GM19023 (cell line): ENCODE data around the gene RCOR2.
A peak's percentile ranks its signal among the peaks of the same experiment; 100 is the strongest.

Experiments
- ATAC-seq: cut with Tn5 transposase; IDR thresholded peaks from one replicate; pipeline ENCODE4 v1.9.1; 2021; ENCODE audit warnings: mild to moderate bottlenecking, moderate library complexity; ENCODE audit not compliant: unreplicated experiment

Gene RCOR2

DNA sequence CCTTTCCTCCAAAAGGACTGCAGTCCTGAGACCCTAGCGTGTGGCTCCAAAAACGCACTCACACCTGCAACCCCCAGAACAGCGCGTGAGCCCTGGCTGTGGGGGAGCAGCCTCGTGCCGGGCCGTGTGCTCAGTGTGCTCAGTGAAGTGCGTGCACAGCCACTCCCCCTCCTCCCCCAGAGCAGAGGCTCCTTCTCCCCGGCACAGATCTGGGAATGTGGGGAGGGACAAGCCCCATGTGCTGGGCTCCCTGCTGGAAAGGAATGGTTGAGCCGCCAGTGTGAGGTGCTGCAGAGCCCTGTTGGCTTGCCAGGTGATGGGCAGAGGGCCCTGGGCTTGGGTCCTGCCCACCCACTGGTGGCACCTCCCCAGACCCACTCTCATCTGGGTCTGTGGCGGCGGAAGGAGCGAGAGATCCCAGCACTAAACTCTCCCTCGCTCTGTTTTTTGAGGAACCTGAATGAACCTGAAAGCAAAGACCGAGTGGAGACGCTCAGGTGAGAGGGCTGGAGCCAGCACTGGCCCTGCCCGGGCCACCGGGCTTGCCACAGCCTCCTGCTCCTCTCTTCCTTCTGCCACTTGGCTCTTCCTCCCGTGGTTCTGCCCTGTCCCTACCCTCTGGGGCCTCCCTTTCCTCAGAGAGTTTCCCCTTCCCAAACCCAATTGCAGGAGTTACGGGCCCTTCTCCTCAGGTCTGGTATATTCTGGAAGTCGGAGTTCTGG lies 9.0 kb downstream of the RCOR2 start:
- ATAC-seq: no peak

DNA sequence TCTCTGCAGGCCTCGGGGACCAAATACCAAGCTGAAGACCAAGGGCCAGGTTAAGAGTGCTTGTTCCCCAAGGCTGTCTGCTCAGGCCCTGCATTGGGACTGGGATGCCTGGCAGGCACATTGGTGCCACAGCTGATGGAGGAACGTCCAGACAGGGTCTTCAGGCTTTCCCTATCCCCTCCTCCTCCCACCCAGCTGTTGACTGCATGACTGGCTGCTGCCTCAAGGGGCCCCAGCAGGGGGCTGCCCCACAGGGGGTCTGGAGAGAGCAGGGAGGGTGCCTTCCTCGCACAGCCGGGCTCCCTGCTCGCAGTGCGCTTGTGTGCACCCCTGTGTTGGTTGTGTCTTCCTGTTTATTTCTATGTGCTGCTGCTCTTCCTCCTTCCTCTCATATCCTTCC lies 9.9 kb downstream of the RCOR2 start:
- ATAC-seq: no peak

DNA sequence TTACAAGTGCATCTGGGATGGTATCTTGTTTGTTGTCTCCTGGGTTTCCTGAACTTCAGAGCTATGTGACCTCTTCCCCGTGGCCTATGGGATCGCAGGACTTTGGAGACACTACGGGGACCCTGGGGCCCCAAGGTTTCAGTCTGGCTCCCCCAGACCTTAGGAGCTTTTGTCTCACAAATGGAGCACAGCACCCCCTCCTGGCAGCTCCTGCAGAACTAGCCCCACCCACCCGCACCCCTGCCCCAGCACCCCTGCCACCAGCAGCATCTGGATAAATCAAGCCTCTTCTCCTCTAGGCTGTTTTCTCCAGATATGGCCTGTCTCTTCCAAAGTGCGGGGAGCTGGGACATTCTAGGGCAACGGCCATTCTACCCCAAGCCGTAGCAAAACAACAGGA lies 10.4 kb downstream of the RCOR2 start:
- ATAC-seq: no peak

DNA sequence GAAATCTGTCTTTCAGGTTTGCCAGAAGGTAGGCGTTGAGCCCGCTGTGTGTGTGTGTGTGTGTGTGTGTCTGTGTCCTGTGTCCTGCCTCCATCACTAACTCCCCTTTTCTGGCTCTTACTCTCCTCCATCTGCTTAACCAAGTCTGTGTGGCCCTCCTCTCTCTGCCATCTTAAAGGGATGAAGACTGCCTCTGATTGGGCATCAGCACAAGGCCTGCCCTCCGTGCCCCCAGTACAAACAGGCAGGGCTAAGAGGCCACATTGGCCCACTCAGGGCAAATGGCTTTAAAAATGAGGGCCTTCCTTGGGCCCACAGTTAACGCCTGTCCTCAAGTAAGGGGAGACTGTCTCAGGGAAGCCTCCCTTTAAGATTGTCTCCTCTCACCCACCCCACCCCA lies 10.9 kb downstream of the RCOR2 start:
- ATAC-seq: no peak

DNA sequence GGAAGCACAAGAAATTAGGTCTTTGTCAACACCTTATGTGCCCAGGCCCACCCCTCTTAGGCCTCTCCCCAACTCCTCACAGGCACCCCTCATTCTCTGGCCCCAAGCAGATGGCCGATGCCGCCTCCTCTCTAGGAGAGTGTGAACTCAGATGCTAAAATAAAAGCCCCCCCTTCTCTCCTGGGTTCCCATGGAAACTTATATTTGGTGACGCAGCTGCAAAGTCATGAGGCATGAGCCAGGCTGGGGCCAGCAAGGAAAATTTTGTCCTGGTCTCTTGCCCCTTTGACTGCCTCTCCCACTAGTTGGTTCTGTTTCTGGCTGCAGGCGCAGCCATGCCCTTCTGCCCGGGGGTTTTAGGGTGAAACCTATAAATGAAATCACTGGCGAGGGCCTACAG lies 11.8 kb downstream of the RCOR2 start:
- ATAC-seq: no peak

DNA sequence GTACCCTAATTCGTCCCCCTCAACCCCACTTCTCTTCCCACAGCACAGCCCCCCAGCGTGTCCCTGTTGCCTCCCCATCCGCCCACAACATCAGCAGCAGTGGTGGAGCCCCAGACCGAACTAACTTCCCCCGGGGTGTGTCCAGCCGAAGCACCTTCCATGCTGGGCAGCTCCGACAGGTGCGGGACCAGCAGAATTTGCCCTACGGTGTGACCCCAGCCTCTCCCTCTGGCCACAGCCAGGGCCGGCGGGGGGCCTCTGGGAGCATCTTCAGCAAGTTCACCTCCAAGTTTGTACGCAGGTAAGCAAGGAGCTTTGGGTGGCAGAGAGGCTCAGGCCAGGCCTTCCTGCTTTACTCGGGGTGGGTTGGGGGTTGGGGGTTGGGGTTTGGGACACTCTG lies 12.2 kb downstream of the RCOR2 start:
- no peak for ATAC-seq

DNA sequence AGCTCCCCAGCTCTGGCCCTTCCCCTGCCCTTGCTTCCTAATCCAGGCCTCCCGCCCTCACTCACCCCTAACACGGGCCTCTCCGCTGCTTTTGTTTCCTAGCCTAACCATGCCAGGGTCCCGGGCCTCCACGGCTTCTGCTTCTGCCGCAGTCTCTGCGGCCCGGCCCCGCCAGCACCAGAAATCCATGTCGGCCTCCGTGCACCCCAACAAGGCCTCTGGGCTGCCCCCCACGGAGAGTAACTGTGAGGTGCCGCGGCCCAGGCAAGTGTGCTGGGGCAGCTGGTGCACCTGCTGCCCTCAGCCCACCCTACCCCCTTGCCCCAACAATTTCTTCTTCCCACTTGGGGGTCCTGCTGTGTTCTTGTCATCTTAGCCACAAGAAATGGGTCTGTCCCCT lies 13.1 kb downstream of the RCOR2 start:
- ATAC-seq: no peak

DNA sequence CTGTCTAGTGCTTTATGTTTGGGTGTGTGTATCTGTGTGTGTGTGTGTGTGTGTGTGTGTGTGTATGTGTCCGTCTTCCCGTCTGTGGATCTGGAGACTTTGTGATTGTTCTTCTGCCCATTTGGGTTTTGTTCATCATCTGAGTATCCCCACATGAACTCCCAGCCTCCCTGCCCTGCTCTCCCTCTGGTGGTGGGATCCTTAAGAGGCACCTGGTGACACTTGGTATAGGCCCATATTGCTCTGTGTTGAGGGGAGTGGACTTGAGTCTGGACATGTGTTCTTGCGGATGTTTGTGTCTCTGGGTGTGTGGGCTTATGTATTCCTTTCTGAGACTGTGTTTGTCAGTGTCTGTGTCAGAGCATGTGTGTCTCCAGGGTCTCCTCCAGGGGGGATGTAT lies 15.3 kb downstream of the RCOR2 start:
- ATAC-seq: no peak

DNA sequence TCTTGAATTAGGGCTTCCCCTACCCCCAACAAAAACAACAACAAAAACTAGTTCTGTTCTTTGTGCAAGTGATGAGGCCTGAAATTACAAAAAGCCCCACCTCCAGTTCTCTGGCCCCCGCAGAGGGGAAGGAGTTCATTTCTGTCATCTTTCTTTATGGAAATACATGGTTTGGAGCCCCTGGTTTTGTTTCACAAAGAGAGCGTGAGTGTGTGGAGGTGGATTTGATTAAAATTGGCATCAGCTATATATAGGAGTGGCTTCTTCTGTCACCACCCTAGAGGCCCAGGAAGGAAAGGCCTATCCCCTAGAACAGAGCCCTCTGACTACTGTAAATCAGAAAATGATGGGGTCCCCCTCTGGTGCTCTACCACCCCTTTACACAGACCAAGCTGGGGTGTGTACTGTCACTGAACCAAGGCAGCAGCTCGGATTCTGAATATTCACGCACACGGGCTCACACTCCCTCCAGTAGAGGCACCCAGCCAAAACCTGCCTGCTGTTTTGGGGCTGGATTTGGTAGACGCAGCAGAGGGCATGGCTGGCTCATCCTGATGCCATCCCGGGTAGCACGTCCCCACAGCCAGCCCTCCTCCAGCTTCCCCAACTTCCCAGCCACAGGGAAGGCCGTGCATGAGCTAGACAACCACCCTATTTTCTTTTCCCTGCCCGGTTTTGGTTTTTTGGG lies 19.4 kb downstream of the RCOR2 start:
- ATAC-seq: no peak

DNA sequence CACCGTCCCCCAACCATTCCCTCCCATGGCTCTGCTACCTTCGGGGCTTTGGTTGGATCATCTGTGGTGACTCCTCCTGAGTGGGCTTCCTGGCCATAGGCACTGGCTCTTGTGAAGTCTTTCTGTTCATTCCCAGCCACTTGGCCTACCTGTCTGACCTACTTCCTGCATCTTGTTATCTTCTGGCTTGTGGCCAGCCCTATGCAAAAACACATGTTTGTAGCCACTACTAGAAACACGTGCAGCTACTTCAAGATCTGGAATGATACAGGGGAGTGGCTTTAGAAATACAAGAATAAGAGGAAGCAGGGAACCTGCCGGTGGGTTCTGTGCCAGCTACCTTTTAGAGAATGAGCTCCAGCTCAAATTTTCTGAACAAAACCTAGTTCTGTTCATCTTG lies 20.9 kb downstream of the RCOR2 start:
- ATAC-seq: no peak

DNA sequence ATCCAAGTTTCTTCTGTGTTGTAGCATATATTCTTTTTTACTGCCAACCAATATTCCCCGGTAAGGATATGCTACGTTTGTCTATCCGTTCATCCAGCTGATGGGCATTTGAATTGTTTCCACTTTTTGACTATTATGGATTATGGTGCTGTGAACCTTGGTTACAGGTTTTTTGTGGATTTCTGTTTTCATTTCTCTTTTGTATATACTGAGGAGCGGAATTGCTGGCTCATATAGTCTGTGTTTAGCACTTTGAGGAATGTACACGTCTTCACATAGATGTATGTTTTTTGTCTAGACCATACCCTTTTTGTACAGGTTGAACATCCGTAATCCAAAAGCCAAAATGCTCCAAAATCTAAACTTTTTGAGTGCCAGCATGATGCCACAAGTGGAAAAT lies 23.6 kb downstream of the RCOR2 start:
- no peak for ATAC-seq

DNA sequence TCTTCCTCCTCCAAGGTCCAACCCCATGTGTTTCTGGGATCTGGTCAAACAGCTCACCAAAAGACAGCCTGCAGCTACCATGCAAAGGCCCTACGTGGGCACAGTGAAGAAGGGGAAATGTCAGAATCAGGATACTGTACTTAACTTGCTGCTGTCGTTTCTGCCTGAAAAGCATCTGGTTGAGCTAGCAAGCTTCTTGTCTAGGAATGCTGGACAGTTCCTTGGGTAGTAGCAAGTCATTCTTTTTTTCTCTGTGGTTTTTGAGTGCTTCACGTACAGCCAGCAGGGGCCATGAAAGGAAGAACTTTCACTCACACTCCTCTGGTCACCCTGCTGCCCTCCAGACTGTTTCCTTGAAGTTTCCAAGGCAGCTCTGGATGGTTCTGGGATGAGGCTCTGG lies 24.7 kb downstream of the RCOR2 start:
- no peak for ATAC-seq

DNA sequence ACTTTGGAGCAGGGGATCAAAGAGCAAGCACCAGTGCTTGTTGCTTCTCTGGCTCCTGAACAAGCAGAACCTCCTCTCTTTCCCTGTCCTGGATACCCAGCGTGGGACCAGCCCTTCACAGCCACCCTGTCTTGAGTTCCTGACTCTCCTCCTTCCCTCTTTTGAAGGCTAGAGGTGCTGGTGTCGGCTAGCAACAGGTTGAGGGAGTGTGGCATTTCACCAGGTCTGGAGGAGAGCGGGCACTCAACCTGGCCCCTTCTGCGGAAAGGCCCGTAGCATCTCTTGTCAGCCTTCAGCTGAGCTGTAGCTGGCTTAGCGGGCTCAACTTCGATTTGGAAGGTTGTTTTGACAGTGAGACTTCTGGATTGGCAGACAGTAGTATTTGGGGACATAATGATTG lies 26.6 kb downstream of the RCOR2 start:
- no peak for ATAC-seq

DNA sequence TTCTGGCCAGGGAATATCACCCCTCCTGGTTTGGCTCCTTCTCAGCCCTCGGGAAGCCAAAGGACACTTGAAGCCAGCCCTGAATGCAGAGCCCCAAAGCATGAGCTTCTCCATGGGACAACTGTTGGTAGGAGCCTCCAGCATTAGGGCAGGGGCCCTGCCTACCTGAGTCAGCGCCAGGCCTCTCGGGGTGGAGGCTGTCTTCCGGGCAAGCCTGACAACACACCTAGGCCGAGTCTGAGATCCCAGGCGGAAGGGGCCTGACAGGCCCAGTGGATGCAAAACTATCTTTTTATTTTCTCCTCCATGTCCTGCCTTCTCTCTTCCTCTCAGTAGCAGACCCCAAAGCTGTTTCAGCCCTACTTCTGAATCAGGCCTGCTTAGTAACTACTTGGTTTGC lies 27.6 kb downstream of the RCOR2 start:
- ATAC-seq: no peak

DNA sequence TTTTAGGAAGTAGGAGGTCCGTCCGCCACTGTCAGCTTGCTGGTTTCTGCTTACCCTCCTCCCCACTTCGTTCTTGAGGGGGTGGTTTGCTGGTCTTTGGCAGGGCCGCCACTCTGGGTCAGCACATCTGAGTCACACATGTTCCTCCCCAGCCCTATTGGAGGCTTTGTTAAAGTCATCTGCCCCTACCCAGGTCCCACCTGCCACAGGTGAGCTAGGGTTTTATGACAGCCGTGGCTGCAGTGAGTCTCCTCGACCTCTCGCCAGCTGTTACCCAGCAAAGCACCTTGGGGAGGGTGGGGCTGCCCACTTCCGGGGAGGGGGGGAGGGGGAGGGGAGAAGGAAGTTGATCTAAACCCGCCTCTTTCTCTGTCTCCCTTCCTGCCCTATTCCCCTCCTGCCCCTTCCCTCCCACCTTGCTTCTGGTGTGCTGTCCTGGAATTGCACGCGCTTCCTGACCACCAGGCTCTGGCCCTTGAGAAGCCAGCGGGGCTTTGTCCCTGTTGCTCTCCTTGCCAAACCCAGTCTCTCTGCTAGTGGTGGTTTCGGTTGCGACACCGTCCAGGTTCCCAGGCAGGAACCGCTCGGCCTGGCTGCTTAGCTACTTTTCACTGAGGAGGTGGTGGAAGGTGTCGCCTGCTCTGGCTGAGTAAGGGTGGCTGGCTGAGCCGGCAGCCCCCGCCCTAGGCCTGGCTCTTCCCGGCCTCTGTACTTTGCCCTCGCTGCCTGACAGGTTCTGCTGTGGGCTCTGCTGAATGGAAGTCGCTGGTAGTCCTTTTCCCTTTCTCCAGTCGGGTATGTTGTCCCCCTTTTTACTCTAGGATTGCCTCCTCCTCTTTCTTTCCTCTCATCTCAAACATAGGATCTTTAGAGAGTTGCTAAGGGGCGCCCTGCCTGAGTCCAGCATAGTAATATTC lies 28.5 kb downstream of the RCOR2 start:
- ATAC-seq: peak; percentile 48

DNA sequence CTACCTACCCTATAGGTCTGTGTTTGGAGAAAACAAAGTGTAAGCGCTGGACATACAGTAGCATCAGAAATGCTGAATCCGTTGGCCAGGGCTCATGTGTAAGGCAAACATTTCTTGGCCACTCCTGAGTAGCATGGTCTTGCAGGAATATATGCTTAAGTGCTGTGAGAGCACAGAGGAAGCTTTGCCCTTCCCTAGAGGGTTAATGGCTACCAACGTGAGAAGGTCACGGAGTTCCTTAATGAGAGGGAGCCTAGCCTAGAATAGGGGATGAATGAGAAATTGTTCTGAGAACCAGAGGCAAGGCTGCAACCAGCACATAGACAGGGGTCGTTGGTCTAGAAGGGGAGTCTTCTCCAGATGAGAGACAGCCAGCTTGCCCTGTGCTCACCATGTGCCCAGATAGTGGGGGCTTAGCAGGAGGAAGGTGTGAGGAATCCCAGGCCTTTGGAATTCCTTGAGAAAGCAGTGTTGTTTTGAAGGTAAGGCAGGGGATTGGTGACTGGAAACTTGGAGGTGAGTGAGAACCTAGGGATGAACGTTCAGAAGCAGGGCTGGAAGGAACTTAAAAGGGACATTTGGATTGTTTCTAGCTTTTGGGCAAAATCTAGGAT lies 29.5 kb downstream of the RCOR2 start:
- ATAC-seq: no peak

DNA sequence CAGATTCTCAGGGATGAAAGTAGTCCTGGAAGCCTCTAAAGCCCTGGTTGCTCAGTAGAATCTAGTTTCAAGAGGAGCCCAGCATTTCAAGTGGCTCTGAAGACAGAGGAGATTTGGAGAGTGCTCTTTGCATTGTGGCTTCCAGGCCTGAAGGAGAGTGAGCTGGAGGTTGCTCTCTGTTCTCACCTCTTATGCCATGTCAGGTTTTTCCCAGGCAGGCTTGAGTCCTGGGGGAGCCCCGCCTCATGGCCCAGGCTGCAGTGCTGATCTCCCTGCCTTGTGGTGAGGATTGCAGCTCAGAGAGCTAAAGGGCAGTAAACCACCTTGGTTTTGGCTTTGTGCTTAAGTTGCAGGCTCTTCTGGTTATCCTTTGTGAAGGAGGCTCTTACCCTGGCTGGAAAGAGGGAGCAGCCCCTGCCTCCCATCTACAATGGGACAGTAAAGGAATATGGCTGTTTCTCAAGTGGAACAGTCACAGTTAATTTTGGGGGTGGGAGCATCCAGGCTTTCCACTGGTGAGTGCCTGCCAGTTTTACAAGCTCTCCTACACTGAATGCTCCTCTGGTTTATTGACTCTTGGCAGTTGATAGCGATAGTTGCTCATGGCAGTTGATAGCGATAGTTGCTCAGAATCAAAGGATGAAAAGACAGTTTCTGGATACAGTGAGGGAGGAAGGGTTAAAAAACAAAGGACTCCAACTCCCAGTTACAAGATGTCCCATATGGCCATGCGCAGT lies 32.6 kb downstream of the RCOR2 start:
- ATAC-seq: no peak

DNA sequence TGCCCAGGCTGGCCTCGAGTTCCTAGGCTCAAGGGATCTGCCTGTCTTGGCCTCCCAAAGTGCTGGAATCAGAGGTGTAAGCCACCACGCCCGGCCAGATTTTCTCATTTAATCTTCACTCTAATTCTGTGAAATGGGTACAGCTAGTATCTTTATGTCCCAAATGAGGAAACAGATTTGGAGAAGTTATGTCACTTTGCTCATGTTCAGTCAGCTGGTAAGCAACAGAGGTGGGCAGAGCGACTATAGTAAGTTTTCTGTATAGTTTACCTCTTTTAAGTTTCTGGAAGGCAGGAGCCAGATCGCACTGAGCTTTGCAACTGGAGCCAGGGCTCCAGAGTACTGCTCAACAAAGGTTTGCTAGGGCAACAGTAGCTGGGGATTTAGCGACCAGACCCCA lies 33.2 kb downstream of the RCOR2 start:
- no peak for ATAC-seq

DNA sequence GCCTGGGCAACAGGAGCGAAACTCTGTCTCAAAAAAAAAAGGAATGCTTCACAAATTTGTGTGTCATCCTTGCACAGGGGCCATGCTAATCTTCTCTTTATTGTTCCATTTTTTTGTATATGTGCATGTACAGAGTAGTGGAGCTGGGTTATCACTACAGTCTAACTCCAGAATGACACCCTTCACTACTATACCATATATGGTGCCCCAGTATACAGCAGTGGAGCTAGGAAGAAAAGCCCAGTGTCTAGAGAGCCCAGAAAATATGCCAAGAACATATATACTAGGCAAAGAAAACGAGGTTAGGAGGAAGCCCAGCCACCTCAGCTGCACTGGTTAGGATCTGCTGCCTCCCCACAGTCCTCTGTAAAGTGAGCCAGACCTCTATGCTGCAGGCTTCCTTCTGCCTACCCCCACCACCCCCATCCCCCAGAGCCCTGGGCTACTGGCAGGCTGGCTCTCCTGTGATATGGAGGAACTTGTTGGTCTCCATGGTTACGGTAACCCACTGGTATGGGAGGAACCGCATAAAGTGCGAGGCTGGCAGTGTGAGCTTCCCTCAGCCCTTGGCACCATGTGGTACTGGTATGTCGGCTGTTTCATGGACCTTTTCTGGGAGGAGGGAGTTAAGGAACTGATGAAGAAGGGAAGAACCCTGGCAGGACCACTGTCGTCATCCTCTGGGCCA lies 34.3 kb downstream of the RCOR2 start:
- no peak for ATAC-seq

DNA sequence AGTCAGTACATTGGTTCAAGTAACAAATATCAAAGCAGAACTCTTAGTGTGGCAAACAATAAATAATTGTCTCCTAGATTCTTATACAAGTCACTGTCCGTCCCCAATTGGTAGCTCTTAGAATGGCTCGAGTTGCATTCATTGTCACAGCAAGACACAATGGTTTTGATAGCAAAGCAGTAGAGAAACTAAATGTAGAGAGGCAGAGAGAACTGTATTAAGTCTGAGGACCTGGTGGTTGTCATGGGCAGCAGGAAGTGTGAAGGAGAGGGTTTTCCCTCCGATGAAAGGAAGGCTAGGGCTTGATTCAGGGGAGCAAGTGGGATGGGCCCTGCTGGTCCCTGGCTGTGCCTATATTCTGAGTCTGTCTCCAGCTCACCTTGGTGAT lies 36.6 kb downstream of the RCOR2 start:
- ATAC-seq: no peak
